Vagina (tissue), 2 donors: Measurements from ENCODE around the gene TSC22D2.

Experiments
- CTCF ChIP-seq, 3 experiments: fragments of 450-650 bp in 2 of 3; fragments of 200-600 bp in 1 of 3; sonication (generic) in 1 of 3; IDR thresholded peaks; one replicate each; pipeline ENCODE4 v1.5.1; 2017 to 2019; ENCODE audit warnings: antibody characterized with exemption in 3 of 3, mild to moderate bottlenecking in 2 of 3, moderate library complexity in 2 of 3
- POLR2A ChIP-seq, 2 donors: fragments of 450-650 bp; IDR thresholded peaks; one replicate each; pipeline ENCODE4 v1.6.1; 2017; ENCODE audit warnings: antibody characterized with exemption in 2 of 2, mild to moderate bottlenecking in 2 of 2, moderate library complexity in 2 of 2

DNA sequence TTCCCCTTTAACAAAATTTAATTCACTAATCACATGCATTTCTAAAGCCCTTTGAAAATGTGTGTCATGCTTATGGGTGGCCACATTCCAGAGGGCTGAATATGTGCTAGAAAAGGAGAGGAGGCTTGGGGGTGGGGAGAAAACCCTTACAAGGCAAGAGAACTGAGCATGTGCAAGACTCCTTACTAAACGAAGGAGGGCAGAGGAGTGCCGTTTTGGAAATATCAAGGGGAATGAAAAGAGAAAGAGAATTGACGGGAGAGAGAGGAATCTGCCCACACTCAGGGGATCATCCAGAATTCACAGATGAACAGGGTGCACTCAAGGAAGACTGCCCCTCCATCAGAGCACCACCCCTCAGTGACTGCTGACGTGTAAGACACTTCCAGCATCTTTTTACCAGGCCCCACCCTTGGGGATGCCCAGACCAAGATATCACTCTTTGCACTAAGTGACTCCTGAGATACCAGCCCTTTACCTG is 37.9 kb upstream of the TSC22D2 start:
- TF ChIP-seq CTCF (IDR thresholded peaks at IDR 0.05) (no peak), POLR2A (IDR thresholded peaks at IDR 0.05) (no peak)
